Thymus (tissue), 11 donors: Measurements from ENCODE around the gene GRIA1. TPM values are rescaled to one million over a fixed set of nuclear protein-coding genes. Genes with fewer than 3 reads are reported as not detected.

Source experiments
- DNase-seq, 9 donors: peaks; one replicate each; pipeline ENCODE4 v3.0.0-alpha.2; 2013; ENCODE audit warnings: low spot score in 9 of 9, low read depth in 6 of 9, missing footprints in 1 of 9
- H3K27ac ChIP-seq, 2 donors: one replicate each; pipeline ENCODE4 v1.5.1; 2013; ENCODE audit warnings: control low read depth in 1 of 2, low read depth in 1 of 2, low read length in 1 of 2, mild to moderate bottlenecking in 1 of 2, moderate library complexity in 1 of 2
- H3K27me3 ChIP-seq, 2 donors: one replicate each; pipeline ENCODE4 v1.5.1; 2013; ENCODE audit warnings: low read length in 1 of 2; ENCODE audit not compliant: control insufficient read depth in 2 of 2, insufficient read depth in 1 of 2
- H3K36me3 ChIP-seq, 2 donors: one replicate each; pipeline ENCODE4 v1.5.1; 2013; ENCODE audit warnings: low read length in 1 of 2, mild to moderate bottlenecking in 1 of 2, moderate library complexity in 1 of 2; ENCODE audit not compliant: control insufficient read depth in 2 of 2, insufficient read depth in 2 of 2
- H3K4me1 ChIP-seq, 2 donors: one replicate each; pipeline ENCODE4 v1.5.1; 2013; ENCODE audit warnings: low read length in 2 of 2; ENCODE audit not compliant: control insufficient read depth in 2 of 2, insufficient read depth in 2 of 2
- H3K4me3 ChIP-seq, 2 donors: one replicate each; pipeline ENCODE4 v1.5.1; 2013; ENCODE audit warnings: low read length in 2 of 2, control low read depth in 1 of 2, mild to moderate bottlenecking in 1 of 2
- H3K9me3 ChIP-seq, 2 donors: one replicate each; pipeline ENCODE4 v1.5.1; 2013; ENCODE audit warnings: low read length in 1 of 2, mild to moderate bottlenecking in 1 of 2; ENCODE audit not compliant: control insufficient read depth in 2 of 2, insufficient read depth in 1 of 2
- WGBS: extraction: QIAGEN DNeasy Blood & Tissue Kit; methylation state at CpG from one replicate; pipeline ENCODE4 v1.1.7; 2013; 5-methylcytosine and 5-hydroxymethylcytosine counted together
- polyA plus RNA-seq: library from polyadenylated mRNA; stranded (reverse); fragments of 200-250 nt; gene quantifications from one replicate; pipeline ENCODE4 v1.2.3, GENCODE V29; 2013
- total RNA-seq: library from RNA; stranded (reverse); fragments of 120-200 nt; gene quantifications from one replicate; pipeline ENCODE4 v1.2.4, GENCODE V29; 2013
- donor health status: healthy.

Gene GRIA1
- total and polyA plus RNA-seq, 2 donors, result 0.14 to 0.18 TPM

- DNase-seq, result no peak
- 83% methylated on average over 2 of the region's 2 CpGs for WGBS
- H3K4me3 ChIP-seq, result no peak overlapping the region
Measured at GRCh38 chr5:153661897-153662296, 171.4 kb downstream of the GRIA1 start.

GRCh38 chr5:153670101-153670500 lies 179.6 kb downstream of the GRIA1 start:
- H3K27ac ChIP-seq, result no peak overlapping the region
- H3K36me3 ChIP-seq, result no peaks in the 10 kb centered on the region
- no peaks in the 10 kb centered on the region for H3K9me3 ChIP-seq
- DNase-seq, result no peak
- no peaks in the 10 kb centered on the region for H3K4me1 ChIP-seq
- 95% methylated on average over 1 of the region's 1 CpG for WGBS
- no peak overlapping the region for H3K4me3 ChIP-seq
- H3K27me3 ChIP-seq, result no peaks in the 10 kb centered on the region

More at GRCh38 chr5:153661897-153662296, 171.4 kb downstream of the GRIA1 start:
- Histone ChIP-seq H3K27ac (no peak overlapping the region), H3K9me3 (no peaks in the 10 kb centered on the region), H3K4me1 (no peaks in the 10 kb centered on the region), H3K27me3 (no peaks in the 10 kb centered on the region), H3K36me3 (no peaks in the 10 kb centered on the region)

- Histone ChIP-seq H3K4me1 (no peaks in the 10 kb centered on the region), H3K9me3 (no peaks in the 10 kb centered on the region), H3K4me3 (no peak overlapping the region), H3K27me3 (no peaks in the 10 kb centered on the region), H3K27ac (no peak overlapping the region), H3K36me3 (no peaks in the 10 kb centered on the region)
- DNase-seq, result no peak
- WGBS, result 93% methylated on average over 2 of the region's 2 CpGs
Measured at GRCh38 chr5:153671653-153672346, 181.3 kb downstream of the GRIA1 start.

GRCh38 chr5:153672347-153673090 lies 182.0 kb downstream of the GRIA1 start:
- Histone ChIP-seq H3K27me3 (no peaks in the 10 kb centered on the region), H3K27ac (no peak overlapping the region), H3K9me3 (peaks cover 0 to 1% of the 10 kb centered on the region in 2 donors), H3K4me3 (no peak overlapping the region), H3K36me3 (no peaks in the 10 kb centered on the region), H3K4me1 (no peaks in the 10 kb centered on the region)
- no peak for DNase-seq
- WGBS, result 91% methylated on average over 6 of the region's 6 CpGs

- WGBS, result 93% methylated on average over 4 of the region's 4 CpGs
- DNase-seq, result no peak
- no peaks in the 10 kb centered on the region for H3K27me3 ChIP-seq
Measured at GRCh38 chr5:153674356-153674755, 183.9 kb downstream of the GRIA1 start.

GRCh38 chr5:153676406-153676805 lies 185.9 kb downstream of the GRIA1 start:
- Histone ChIP-seq H3K4me3 (no peak overlapping the region), H3K27me3 (no peaks in the 10 kb centered on the region), H3K9me3 (peaks cover 0 to 1% of the 10 kb centered on the region in 2 donors), H3K27ac (no peak overlapping the region), H3K4me1 (no peaks in the 10 kb centered on the region), H3K36me3 (no peaks in the 10 kb centered on the region)
- WGBS, result 82% methylated on average over 3 of the region's 3 CpGs
- DNase-seq, result no peak

More at GRCh38 chr5:153674356-153674755, 183.9 kb downstream of the GRIA1 start:
- Histone ChIP-seq H3K9me3 (peaks cover 0 to 1% of the 10 kb centered on the region in 2 donors), H3K4me3 (no peak overlapping the region), H3K4me1 (no peaks in the 10 kb centered on the region), H3K27ac (no peak overlapping the region), H3K36me3 (no peaks in the 10 kb centered on the region)

- no peaks in the 10 kb centered on the region for H3K4me1 ChIP-seq
- 88% methylated on average over 7 of the region's 7 CpGs for WGBS
- no peaks in the 10 kb centered on the region for H3K36me3 ChIP-seq
- no peak overlapping the region for H3K4me3 ChIP-seq
- no peak overlapping the region for H3K27ac ChIP-seq
- peaks cover 0 to 1% of the 10 kb centered on the region in 2 donors for H3K9me3 ChIP-seq
- H3K27me3 ChIP-seq, result no peaks in the 10 kb centered on the region
- no peak for DNase-seq
Measured at GRCh38 chr5:153676821-153677220, 186.4 kb downstream of the GRIA1 start.

GRCh38 chr5:153678617-153679329 lies 188.3 kb downstream of the GRIA1 start:
- peaks cover 0 to 1% of the 10 kb centered on the region in 2 donors for H3K9me3 ChIP-seq
- H3K36me3 ChIP-seq, result no peaks in the 10 kb centered on the region
- DNase-seq, result no peak
- H3K4me1 ChIP-seq, result no peaks in the 10 kb centered on the region
- 71% methylated on average over 4 of the region's 4 CpGs for whole genome bisulfite sequencing
- no peak overlapping the region for H3K27ac ChIP-seq
- H3K4me3 ChIP-seq, result no peak overlapping the region
- no peaks in the 10 kb centered on the region for H3K27me3 ChIP-seq

GRCh38 chr5:153690236-153690635 lies 199.8 kb downstream of the GRIA1 start:
- Histone ChIP-seq H3K9me3 (no peaks in the 10 kb centered on the region), H3K4me1 (no peaks in the 10 kb centered on the region), H3K4me3 (no peak overlapping the region), H3K36me3 (no peaks in the 10 kb centered on the region), H3K27me3 (no peaks in the 10 kb centered on the region), H3K27ac (no peak overlapping the region)
- no peak for DNase-seq
- WGBS, result 94% methylated on average over 3 of the region's 3 CpGs
